H1 (cell line): Measurements from ENCODE around the gene ALG5. TPM values are rescaled to one million over a fixed set of nuclear protein-coding genes. Genes with fewer than 3 reads are reported as not detected.
A peak's percentile ranks its signal among the peaks of the same experiment; 100 is the strongest.

Experiments used
- CREB1 ChIP-seq: IDR thresholded peaks from 2 replicates; pipeline ENCODE4 v1.6.1; 2012; ENCODE audit warnings: inconsistent platforms
- FOSL1 ChIP-seq: IDR thresholded peaks from 2 replicates; pipeline ENCODE4 v1.6.1; 2011; ENCODE audit warnings: mild to moderate bottlenecking, low read depth, low read length, moderate library complexity; ENCODE audit not compliant: insufficient read depth
- polyA plus RNA-seq, 7 experiments: library from polyadenylated mRNA; depleted of rRNA in 3 of 7; stranded (reverse) in 5 of 7; unstranded in 2 of 7; fragments of >200 nt in 5 of 7; fragments of 200-250 nt in 2 of 7; gene quantifications; 1 replicate in 5 of 7; 2 replicates in 1 of 7; 4 replicates in 1 of 7; pipeline versions ENCODE4 v1.2.1 to v1.2.3, GENCODE V29; 2011 to 2013; ENCODE audit warnings: missing spikeins in 2 of 7, mixed read lengths in 2 of 7
- total RNA-seq: library from RNA; stranded (reverse); fragmentation: NEBNext Ultra II Directional; extraction: Animal tissue kit (Norgen Biotek cat#: 25700); gene quantifications from 2 replicates; pipeline ENCODE4 v1.2.1, GENCODE V29; 2021
- TF ChIP-seq, protein P1 (sequence below): IDR thresholded peaks from 2 replicates; pipeline ENCODE4 v1.6.1; 2012; ENCODE audit warnings: low read length, inconsistent platforms

ALG5 gene
- total and polyA plus RNA-seq, 2 of the 8 experiments (the other 6 are each of a cell fraction or from before 2014, with no cell fraction given) = 15.0 to 24.3 TPM

DNA sequence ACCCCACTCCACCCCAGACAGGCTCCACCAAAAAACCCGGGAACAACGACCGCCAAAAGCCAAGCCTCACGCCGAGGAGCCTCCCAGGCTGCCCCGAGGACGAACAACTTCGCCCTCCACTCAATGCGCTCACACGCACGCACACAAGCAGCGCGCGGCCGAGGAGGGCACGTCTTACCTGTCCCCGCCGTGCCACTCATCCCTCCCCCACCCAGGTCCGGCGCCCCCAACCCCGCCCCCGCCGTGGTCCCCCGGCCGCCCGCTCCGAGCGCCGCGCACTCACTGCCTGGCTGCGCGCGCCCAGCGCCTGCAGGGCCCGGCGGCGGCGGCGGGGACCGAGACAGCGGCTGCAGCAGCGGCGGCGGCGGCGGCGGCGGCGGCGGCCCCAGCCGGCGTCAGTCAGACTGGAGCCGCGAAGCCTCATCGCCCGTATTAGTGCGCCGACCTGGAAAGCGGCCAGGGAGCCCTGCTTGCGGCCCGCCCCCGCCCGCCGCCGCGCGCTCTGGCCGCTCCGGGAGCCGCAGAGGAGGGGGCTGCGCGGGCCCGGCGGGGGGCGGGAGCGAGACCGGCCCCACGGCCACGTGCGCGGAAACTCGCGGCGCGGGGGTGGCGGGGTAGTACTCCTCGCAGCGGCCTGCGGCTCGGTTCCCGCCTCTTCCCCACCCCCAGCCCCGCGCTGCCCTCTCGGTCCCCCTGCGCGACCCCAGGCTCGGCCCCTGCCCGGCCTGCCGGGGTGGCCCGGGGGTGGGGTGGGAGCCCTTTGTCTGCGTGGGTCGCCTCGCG, 79.1 kb downstream of the ALG5 start, which contains the start of gene SMAD9 (continued):
- TF ChIP-seq, protein P1, sequence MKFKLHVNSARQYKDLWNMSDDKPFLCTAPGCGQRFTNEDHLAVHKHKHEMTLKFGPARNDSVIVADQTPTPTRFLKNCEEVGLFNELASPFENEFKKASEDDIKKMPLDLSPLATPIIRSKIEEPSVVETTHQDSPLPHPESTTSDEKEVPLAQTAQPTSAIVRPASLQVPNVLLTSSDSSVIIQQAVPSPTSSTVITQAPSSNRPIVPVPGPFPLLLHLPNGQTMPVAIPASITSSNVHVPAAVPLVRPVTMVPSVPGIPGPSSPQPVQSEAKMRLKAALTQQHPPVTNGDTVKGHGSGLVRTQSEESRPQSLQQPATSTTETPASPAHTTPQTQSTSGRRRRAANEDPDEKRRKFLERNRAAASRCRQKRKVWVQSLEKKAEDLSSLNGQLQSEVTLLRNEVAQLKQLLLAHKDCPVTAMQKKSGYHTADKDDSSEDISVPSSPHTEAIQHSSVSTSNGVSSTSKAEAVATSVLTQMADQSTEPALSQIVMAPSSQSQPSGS = no peak
- peak; percentile 69 for TF ChIP-seq CREB1
- no peak for TF ChIP-seq FOSL1
